Measurements from ENCODE around the gene TSG101. TPM values are rescaled to one million over a fixed set of nuclear protein-coding genes. Genes with fewer than 3 reads are reported as not detected.

TSG101 gene
- total and polyA plus RNA-seq, 4 donors: 37.8 to 64.4 (median 55.4) TPM

GRCh38 chr11:18501629-18502028 is 25.1 kb downstream of the TSG101 start:
- WGBS, 2 donors: 95 to 98% methylated on average over 1 of the region's 1 CpG
- Histone ChIP-seq H3K4me3 (no peak overlapping the region), H3K4me1 (ENCODE audit: control insufficient read depth in 5 of 5, insufficient read depth in 5 of 5, low read length in 5 of 5) (no peaks in the 10 kb centered on the region), H3K36me3 (ENCODE audit: control insufficient read depth in 4 of 4, insufficient read depth in 4 of 4, low read length in 4 of 4) (peaks cover 16 to 42% (median 38%) of the 10 kb centered on the region in 4 donors), H3K9me3 (ENCODE audit: control insufficient read depth in 4 of 4, insufficient read depth in 3 of 4, low read length in 3 of 4) (no peaks in the 10 kb centered on the region), H3K27me3 (ENCODE audit: control insufficient read depth in 3 of 3, insufficient read depth in 3 of 3, low read length in 2 of 3) (no peaks in the 10 kb centered on the region), H3K9ac (ENCODE audit: insufficient read depth in 1 of 2, low read length in 2 of 2) (no peak overlapping the region), H3K27ac (ENCODE audit: low read depth in 1 of 2, low read length in 1 of 2) (no peak overlapping the region)
- TF ChIP-seq CTCF (IDR thresholded peaks at IDR 0.05; ENCODE audit: control extremely low read depth, extremely low read depth): no peak
- no peak for ATAC-seq (ENCODE audit: insufficient read depth, low FRiP score)
- no peak for DNase-seq

- 85 to 91% methylated on average over 1 of the region's 1 CpG for WGBS, 2 donors
- TF ChIP-seq CTCF (IDR thresholded peaks at IDR 0.05; ENCODE audit: control extremely low read depth, extremely low read depth): no peak
- H3K9ac ChIP-seq (ENCODE audit: insufficient read depth in 1 of 2, low read length in 2 of 2): no peak overlapping the region
- ATAC-seq (ENCODE audit: insufficient read depth, low FRiP score) (no peak), DNase-seq (no peak)
- H3K4me1 ChIP-seq (ENCODE audit: control insufficient read depth in 5 of 5, insufficient read depth in 5 of 5, low read length in 5 of 5): peaks cover 0 to 2% (median 0%) of the 10 kb centered on the region in 5 donors
- peaks cover 16 to 45% (median 35%) of the 10 kb centered on the region in 4 donors for H3K36me3 ChIP-seq (ENCODE audit: control insufficient read depth in 4 of 4, insufficient read depth in 4 of 4, low read length in 4 of 4)
- no peak overlapping the region for H3K27ac ChIP-seq (ENCODE audit: low read depth in 1 of 2, low read length in 1 of 2)
- no peaks in the 10 kb centered on the region for H3K9me3 ChIP-seq (ENCODE audit: control insufficient read depth in 4 of 4, insufficient read depth in 3 of 4, low read length in 3 of 4)
- H3K27me3 ChIP-seq (ENCODE audit: control insufficient read depth in 3 of 3, insufficient read depth in 3 of 3, low read length in 2 of 3): no peaks in the 10 kb centered on the region
- no peak overlapping the region for H3K4me3 ChIP-seq
Measured at GRCh38 chr11:18498039-18498438, 28.7 kb downstream of the TSG101 start.

GRCh38 chr11:18495703-18496102 is 31.0 kb downstream of the TSG101 start:
- H3K27me3 ChIP-seq (ENCODE audit: control insufficient read depth in 3 of 3, insufficient read depth in 3 of 3, low read length in 2 of 3): no peaks in the 10 kb centered on the region
- H3K27ac ChIP-seq (ENCODE audit: low read depth in 1 of 2, low read length in 1 of 2): no peak overlapping the region
- H3K9me3 ChIP-seq (ENCODE audit: control insufficient read depth in 4 of 4, insufficient read depth in 3 of 4, low read length in 3 of 4): no peaks in the 10 kb centered on the region
- no peak overlapping the region for H3K4me3 ChIP-seq
- no peak overlapping the region for H3K9ac ChIP-seq (ENCODE audit: insufficient read depth in 1 of 2, low read length in 2 of 2)
- TF ChIP-seq CTCF (IDR thresholded peaks at IDR 0.05; ENCODE audit: control extremely low read depth, extremely low read depth): no peak
- peaks cover 0 to 5% (median 0%) of the 10 kb centered on the region in 5 donors for H3K4me1 ChIP-seq (ENCODE audit: control insufficient read depth in 5 of 5, insufficient read depth in 5 of 5, low read length in 5 of 5)
- ATAC-seq (ENCODE audit: insufficient read depth, low FRiP score) (peak; percentile 46), DNase-seq (no peak)
- peaks cover 15 to 31% (median 23%) of the 10 kb centered on the region in 4 donors for H3K36me3 ChIP-seq (ENCODE audit: control insufficient read depth in 4 of 4, insufficient read depth in 4 of 4, low read length in 4 of 4)
- 75 to 86% methylated on average over 4 of the region's 4 CpGs for WGBS, 2 donors

DNA sequence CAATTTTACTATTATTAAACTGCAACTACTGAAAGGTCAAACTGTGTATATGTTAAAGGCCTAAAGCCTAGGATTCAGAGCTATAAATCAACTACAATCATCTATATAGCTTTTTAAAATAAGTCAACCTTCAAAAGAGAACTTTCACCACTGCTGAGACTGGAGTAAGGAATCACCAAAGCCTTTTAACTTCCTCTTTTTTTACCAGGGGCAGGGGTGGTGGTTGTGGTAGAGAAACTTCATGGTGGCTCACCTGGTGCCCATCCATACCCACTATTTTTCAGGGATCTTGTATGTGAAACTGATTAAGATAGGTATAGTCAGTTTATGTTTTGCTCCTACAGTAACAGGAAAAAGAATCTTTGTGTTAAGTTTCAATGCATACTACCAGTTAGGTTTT is 31.5 kb downstream of the TSG101 start:
- no peaks in the 10 kb centered on the region for H3K9me3 ChIP-seq (ENCODE audit: control insufficient read depth in 4 of 4, insufficient read depth in 3 of 4, low read length in 3 of 4)
- DNase-seq: no peak
- no peak overlapping the region for H3K4me3 ChIP-seq
- no peak for ATAC-seq (ENCODE audit: insufficient read depth, low FRiP score)
- peaks cover 0 to 7% (median 0%) of the 10 kb centered on the region in 5 donors for H3K4me1 ChIP-seq (ENCODE audit: control insufficient read depth in 5 of 5, insufficient read depth in 5 of 5, low read length in 5 of 5)
- no peak overlapping the region for H3K9ac ChIP-seq (ENCODE audit: insufficient read depth in 1 of 2, low read length in 2 of 2)
- no peaks in the 10 kb centered on the region for H3K27me3 ChIP-seq (ENCODE audit: control insufficient read depth in 3 of 3, insufficient read depth in 3 of 3, low read length in 2 of 3)
- H3K27ac ChIP-seq (ENCODE audit: low read depth in 1 of 2, low read length in 1 of 2): no peak overlapping the region
- TF ChIP-seq CTCF (IDR thresholded peaks at IDR 0.05; ENCODE audit: control extremely low read depth, extremely low read depth): no peak
- peaks cover 15 to 31% (median 22%) of the 10 kb centered on the region in 4 donors for H3K36me3 ChIP-seq (ENCODE audit: control insufficient read depth in 4 of 4, insufficient read depth in 4 of 4, low read length in 4 of 4)

Measured in lung (tissue), 12 donors.